ENCODE data around the gene EXOSC9.

Gene EXOSC9

GRCh38 chr4:121827853-121828252 lies 26.7 kb downstream of the EXOSC9 start:
- DNase-seq: no peak

- DNase-seq: no peak
Observed at GRCh38 chr4:121829511-121829910, 28.4 kb downstream of the EXOSC9 start.

GRCh38 chr4:121838136-121838535 lies 37.0 kb downstream of the EXOSC9 start:
- no peak for DNase-seq

DNA sequence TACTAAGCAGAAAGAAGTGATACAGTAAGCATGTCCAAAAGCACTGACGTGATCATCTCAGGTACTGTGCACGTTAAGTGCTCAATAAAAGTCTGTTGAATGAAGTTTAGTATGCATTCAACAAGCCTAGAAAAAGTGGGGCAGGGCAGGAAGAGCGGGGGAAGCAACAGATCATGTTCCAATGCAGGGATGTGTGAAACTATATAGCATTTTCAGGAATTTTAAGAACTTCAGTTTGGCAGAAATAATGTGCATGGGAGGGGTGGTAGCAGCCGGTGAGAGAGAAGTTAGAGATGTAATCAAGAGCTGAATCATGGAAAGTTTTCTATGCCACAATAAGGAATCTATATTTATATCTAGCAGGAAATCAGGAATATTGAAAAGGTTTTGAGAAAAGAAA lies 41.7 kb downstream of the EXOSC9 start:
- DNase-seq: no peak

GRCh38 chr4:121846662-121847061 lies 45.5 kb downstream of the EXOSC9 start:
- DNase-seq: no peak

DNA sequence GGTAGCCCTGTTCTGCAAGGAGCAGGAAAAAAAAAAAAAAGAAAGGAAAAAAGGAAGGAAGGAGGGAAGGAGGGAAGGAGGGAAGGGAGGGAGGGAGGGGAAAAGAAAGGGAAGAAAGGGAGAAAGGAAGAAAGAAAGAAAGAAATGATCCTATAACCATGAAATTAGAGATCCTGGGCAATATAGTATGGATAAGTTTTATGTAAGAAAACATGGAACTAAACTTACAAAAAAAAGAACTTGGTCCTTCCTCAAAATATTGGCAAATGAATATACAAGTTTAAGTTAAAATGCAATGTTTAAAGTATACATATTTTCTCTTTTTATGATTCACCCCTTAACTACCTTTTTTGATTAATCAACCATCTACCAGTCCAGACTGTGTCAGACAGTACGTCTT lies 50.2 kb downstream of the EXOSC9 start:
- DNase-seq: no peak

DNA sequence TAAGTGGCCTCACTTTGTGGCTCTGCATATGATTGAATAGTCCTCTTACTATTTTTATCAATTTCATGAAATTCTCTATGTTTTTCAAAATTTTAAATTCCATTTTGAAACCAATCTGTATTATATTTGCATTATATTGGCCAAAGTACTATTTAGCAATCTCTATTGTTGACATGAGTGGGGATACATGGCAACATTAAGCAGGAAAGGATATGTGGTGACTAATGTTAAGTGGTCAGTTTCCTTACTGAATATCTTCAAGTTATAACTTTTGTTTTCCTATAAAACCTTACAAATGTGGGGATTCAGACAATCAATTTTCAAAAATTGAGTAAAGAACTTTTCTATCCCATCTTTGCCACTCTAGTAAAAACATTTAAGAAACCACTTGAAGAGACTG lies 59.0 kb downstream of the EXOSC9 start:
- no peak for DNase-seq

DNA sequence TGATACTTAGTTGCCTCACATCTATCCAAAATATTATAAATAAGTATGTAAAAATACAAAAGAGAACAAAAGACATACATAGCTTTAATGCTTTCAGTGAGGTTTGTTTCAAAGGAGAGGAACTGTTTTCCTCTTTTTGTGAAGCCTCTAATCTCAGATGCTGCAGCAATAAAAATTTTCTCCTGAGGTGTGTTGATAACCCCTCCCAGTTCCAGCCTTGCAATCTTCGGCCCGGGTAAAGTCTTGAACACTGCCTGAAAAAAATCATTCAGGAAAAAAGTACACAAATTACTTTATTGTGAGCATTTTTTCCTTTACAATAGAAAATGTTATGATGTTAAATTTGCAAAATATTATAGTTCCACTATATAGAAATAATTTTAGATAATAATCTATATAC lies 60.3 kb downstream of the EXOSC9 start:
- no peak for DNase-seq

DNA sequence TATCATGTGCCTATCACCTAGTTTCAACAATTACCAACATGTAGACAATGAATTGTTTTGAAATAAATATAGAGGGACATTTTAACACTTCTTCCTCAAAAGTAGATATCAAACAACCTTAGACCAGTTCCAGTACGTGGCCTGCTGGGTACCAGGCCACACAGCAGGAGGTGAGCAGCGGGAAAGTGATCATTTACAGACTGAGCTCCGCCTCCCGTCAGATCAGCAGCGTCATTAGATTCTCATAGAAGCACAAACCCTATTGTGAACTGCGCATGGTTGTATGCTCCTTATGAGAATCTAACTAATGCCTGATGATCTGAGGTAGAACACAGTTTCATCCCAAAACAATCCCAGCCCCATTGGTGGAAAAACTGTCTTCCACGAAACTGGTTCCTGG lies 62.7 kb downstream of the EXOSC9 start:
- no peak for DNase-seq
